COLO829 (cell line): ENCODE results near the gene IGDCC3.

ENCODE experiments used
- DNase-seq: peaks from one replicate; pipeline ENCODE4 v3.0.0; 2012; ENCODE audit warnings: low spot score

Gene IGDCC3

DNA sequence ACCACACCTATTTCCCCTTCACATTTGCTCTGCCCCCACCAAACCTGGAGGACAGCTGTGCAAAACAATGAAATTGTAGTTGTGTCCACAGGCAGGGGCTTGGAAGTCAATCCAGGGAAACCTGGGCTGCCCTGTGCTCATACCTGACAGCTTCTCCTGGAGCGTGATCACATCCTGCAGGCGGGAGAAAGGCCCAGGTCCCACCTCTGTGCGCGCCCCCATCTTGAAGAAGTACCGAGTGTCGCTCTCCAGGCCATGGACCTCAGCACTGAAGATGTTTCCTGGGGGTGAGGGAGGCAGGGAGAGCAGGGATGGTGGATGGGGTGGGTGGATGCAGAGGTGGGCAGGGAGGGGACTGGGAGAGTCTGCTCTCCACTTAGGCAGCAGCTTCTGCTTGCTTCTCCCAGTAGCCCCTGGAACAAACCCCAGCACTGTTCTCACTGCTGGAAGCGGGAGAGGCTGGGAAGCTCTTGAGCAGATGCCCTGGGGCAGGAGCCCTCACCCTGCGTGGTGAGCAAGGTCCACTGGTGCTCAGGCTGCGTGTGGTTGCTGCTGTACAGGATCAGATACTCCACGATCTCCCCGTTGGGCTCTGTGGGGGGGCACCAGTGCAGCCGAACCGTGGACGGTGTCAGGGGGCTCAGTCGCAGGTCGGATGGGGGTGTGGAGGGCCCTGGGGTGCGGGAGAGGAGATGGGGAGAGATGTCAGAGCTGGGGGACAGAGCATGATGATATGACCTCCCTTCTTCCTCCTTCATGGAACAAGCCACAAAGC is 10.7 kb upstream of the IGDCC3 start:
- no peak for DNase-seq

DNA sequence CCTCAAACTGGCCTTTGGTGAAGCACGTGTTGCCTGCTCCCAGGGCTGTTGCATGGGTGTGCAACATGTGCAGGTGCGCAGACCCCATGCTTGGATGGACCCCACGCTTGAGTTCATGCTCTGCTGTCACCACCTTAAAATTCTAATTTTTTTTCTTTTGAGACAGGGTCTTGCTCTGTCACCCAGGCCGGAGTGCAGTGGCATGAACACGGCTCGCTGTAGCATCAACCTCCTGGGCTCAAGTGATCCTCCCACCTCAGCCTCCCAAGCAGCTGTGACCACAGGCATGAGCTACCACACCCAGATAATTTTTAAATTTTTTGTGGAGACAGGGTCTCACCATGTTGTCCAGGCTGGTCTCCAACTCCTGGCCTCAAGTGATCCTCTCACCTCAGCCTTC is 9.1 kb upstream of the IGDCC3 start:
- no peak for DNase-seq

DNA sequence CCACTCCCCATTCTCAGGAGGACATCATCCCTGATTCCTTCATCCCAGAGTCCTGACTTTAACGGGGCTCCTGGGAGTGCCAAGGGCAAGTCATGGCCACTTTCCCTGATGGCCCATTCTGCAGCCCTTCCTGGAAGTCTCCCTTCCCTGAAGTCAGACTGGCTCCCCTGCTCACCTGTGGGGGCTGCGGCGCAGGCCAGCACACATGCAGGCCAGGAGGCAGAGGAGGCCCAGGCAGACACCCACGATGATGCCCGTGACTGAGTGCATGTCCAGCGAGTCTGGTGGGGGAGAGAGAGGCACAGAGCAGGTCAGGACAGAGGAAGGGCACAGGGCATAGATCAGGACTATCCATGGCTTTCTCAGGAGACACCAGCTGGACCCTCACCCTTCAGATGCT is 8.6 kb upstream of the IGDCC3 start:
- DNase-seq, result no peak

DNA sequence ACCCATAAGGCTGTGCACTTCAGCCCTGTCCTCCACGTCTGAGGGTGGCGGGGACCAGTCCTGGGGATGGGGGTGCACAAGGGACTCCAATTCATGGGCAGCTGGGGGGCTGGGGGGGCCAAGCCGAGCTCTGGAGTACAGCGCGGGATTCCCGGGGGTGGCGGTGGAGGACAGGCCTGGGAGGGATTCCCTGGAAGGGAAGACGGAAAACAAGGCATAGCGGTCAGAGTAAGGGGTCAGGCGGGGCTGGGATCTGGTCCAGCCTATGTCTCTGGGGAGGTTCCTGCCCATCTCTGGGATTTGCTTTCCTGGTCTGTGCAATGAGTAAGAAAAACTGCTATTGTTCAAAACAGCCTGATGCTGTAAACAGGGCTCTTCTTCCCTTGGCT is 8.1 kb upstream of the IGDCC3 start:
- peak; percentile 47 for DNase-seq

DNA sequence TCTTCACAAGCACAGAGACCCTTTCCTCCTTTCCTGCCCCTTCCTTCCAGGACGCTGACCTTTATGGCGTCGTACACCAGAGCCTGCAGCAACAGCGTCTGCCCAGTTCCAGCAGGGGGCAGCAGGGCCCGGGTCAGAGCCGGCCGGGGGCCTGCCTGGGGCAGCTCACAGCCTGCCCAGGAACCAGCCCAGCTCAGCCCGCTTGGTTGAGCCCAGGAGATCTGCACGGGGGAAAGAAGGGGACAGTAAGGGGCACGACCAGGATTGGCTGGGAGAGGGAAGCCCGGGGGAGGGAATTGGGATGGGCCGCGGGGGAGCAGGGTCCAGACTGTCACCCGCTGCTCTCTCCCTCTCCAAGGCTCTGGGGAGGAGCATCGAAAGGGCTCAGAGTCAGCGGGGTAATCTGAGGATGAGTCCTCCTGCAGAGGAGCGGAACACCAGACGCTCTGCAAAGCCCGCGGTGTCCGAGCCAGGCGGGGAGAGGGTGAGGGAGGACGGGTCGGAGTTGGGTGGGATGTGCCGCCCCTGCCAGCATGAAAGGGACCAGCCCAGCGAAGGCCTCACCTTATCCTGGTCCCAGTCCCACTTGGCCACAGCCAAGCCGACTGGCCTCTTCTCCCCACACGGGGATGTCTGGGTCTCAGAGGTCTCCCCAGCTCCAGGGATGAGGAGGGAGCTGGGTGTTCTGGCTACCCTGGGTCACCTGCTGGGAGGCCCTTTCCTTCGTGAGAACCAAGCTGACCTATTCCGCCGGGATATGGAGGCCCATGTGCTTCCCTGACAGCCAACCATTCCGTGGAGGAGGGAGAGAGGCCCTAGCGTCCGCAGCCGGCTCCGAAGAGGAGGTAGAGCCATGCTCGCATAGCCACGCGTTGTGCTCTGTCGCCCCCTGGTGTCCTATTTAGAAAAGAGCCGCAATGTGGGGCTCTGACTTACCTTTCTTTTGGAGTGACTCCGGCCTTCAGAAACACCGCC is 7.4 kb upstream of the IGDCC3 start:
- DNase-seq, result peak; percentile 66

DNA sequence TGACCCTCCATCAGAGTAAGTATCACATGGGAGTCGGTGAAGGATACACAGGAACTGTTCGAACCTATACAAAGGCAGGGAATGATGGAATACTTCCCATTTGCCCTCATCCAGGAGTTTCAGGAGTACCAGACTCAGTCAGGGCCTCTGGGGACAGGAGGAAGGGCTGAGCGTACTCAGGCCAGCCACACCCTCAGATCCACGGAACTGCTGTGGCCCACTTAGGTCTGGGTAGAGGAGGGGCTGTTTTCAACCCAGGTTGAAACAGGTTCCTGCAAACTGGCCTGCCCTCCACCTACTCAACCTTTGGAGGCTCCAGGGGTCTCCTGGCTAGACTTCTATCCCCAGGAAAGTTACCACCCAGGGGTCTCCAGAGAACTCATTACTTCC is 6.7 kb upstream of the IGDCC3 start:
- DNase-seq, result no peak

DNA sequence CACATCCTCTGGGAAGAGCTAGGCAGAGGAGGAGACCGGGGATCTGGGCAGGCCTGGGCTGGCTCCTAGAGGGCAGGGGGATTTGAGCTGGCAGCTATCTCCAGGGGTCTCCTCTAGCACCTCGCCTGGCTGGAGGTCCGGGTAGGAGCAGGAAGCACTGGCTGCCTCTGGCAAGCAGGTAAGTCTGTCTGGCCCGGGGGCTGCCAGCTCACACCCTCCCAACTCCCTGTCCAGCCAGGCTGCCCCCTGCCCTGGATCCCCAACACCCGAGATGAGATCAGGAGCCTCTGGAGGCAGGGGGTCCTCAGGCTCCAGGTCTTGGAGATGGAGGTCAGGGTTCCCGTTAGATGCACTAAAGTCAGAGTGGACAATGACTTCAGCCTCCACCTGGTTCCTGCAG is 6.2 kb upstream of the IGDCC3 start:
- DNase-seq, result no peak

DNA sequence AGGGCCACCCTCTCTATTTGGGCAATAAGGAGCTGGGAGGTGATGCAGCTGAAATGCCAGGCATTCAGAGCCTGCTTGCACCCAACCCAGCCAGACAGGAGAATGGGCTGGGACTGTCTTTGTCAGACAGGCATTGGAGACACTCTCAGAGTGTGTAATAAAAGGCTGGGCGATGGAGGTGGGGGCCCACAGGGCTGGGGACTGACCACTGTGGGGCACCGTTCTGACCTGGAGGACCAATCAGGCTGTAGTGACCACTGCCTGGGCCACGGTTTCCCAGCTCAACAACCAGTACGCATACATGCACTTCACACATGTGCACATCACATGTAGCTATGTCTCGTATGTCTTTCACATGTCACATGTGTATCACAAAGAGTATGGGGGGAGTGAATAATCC is 5.7 kb upstream of the IGDCC3 start:
- no peak for DNase-seq

DNA sequence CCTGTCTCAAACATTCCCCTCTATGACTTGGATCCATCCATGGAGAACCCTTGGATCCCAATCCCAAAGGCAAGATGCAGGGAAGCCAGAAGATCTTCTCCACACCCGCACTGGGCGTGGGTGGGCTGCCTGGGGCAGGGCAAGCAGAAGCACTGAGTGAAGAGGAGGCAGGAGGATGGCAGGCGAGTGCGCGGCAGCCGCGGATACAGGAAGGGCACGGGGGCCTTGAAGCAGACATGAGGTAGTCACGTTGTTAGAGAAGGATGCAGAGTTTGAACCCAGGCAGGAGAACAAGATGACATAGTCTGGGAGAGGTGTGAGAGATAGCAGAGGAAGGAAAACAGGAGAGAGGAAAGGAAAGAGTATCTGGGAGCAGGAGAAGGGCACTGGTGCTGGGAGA is 5.1 kb upstream of the IGDCC3 start:
- no peak for DNase-seq

DNA sequence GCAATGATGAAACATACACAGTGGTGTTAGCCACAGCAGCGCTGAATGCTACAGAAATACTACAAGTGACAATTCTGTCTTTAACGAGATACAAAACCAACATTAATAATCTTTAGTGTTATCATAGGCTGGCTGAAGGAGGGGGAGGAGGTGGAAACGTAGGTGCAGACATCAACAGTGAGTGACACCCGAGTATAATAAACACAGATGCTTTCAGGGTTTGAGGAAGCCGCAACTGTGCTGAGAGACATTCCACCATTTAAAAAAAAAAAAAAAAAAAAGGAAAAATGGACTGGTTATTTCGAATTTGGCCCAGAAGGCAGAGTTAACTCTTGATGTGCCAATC is 4.3 kb upstream of the IGDCC3 start:
- no peak for DNase-seq

DNA sequence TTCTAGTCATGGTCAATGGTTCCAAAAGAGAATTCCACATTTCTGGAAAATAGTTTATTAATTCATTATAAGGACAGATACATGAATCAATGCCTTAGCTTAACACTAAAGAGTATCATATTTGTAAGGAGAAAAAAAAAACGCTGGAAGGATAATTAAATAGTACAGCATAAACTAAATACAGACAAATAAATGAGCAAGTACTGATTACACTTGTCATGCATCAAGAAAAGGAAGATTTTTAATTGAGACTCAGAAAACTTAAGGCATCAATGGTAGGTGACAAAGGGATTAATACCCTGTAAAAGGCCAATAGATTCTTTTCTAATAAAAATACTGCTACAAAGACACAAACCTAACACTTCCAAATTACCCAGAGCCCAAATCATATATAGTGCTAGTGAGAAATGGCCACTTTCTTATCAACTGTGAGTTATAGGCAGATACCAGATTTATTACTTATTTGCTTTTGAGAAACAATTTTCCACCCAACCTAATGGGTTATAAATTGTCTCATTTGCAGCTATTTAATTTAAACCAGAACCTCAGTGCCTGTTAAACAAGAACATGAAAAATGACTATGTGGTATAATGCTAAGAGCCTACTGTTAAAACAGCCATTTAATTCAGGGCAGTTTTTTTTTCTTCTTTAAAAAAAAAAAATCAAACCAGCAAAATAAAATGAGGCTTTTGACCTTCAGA is 3.8 kb upstream of the IGDCC3 start:
- no peak for DNase-seq

DNA sequence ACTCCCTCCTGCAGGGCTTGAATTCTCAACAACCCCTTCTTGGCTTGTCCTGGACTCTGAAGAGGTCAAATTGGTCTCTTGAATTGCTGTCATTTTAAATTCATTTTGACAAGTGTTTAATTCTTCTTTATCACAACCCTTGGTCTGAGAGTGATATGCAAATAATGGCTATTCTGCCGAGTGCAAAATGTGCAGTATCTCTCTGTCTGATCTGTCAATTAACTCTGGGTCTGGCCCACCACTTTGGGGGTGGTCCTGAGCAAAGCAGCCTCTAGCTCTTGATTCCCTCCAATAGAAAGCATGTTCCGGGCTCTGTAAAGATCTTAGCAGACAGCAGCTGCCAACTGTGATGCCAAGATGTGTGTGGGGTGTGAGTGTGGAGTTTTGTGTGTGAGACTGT is 2.2 kb upstream of the IGDCC3 start:
- no peak for DNase-seq

DNA sequence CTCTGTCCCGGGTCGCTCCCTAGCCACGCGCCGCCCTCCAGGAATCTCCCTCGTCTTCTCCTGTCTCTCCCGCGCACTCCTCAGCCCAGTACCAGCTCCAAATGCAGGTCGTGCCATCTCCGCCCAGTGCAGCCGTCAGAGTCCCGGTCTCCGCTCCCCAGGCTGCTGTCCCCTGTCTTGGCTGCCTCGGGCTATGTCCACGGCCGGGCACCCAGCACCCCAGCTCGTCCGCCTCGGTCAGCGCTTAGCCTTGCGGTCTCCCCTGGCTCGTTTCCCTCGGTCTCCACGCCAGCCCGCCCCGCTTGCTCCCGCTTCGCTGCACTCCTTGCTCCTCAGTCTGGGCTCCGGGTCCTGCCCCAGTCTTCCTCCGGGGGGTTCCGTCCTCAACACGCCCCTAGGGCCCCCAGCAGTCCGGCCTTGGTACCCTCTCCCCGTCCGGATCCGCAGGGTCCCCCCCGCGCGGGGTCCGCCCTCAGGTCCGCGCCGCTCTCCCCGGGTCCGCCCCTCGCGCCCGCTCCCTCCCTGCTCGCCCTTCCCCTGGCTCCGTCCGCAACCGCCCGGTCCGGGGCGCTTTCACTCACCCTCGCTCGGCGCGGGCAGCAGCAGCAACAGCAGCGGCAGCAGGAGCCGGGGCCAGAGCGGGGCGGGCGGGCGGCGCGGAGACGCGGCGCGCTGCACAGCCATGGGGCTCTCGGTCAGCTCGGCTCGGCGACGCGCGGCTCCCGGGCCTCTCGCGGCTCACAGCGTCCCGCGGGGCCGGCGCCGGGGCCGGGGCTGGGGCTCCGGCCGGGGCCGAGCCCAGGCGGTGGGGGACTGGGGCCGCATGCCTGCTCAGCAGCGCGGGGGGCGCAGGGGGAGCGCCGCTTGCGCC is 462 bp downstream of the IGDCC3 start:
- DNase-seq, result no peak

DNA sequence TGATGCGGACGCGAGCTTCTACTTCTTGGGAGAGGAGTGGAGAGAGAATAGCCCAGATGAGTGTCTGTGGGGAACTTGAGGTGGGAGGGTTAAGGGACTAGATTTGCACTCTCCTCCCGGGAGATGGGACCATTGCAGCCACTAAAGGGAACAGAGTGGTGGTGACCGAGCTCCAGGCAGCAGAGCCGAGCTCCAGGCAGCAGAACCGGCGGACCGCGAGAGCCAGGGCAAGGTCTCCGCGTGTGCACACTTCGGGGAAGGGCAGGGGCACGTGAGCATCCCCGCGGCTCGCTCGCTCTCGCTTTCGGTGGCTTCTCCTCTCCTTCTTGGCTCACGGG is 1.1 kb downstream of the IGDCC3 start:
- DNase-seq, result no peak

DNA sequence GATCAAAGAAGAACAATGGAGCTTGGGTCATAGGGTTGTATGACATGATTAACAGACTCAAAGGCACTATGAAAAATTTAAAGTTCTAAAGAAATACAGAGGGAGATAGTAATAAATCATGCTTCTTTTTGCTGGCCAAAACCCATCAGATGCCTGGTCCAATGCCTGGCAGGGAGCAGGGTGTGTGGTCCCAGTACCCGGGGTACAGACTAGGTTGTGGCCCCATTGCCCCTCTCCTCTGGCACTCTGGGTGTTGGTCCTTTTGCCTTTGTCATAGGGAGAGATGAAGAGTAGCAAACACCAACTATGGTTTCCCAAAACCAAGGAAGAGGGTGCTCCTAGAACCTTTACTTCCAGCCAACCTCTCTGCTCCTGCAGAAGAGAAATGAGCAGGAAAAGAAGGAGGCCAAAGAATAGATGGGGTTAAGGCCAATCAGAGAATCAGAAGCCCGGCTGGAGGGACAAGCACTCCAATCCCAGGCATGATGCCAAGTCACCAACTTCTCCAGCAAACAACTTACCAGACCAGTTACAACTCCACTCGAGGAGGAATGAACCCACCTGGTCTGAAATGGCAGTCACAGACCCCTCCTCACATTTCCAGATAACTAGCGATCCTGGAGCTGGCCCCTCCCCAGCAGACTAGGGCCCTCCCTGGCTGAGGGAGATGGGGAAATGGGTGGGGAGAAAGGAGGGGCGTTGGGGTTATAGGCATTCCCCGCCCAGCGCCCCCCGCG is 1.8 kb downstream of the IGDCC3 start:
- no peak for DNase-seq

DNA sequence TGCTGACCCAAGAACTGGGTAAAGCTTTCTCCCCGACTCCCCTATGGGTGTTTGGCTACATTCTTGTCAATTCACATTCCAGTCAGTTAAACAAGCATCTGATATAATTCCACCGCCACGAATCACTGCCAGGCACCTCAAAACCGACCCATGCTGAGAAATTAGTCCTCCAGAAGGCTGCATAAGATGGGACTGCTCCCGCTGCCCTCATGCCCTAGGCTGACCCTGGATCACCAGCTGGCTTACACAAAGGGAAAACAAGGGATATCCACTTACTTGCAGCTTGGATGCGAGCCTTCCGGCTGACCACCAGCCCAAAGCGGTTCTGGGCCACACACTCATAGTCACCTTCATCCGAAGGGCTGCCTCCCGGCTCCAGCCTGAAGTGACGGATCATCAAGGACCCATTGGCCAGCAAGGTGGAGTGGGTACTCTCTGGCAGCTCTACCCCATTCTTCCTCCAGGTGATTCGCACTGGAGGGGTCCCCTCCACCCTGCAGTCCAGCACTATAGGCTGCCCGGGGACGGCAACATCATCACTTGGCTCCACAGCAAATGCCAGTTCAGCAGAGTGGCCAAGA is 2.9 kb downstream of the IGDCC3 start:
- DNase-seq, result no peak

DNA sequence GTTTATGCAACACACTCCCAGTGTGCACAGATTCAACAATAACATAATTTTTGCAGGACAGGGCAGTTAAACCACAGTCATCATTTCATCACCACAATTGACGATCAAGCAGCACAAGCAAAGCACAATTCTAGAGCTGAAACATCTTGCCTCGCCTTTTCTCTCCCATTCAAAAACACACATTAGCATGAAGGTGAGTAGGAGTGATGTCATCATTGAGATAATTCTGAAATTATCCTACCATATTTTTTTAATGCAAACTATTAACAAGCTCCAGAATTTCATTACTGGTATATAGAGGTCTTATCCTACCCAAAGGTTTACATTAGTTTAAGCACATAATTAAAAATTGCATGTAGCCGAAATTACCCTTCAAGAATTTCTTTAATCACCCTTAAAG is 3.5 kb downstream of the IGDCC3 start:
- DNase-seq, result no peak

DNA sequence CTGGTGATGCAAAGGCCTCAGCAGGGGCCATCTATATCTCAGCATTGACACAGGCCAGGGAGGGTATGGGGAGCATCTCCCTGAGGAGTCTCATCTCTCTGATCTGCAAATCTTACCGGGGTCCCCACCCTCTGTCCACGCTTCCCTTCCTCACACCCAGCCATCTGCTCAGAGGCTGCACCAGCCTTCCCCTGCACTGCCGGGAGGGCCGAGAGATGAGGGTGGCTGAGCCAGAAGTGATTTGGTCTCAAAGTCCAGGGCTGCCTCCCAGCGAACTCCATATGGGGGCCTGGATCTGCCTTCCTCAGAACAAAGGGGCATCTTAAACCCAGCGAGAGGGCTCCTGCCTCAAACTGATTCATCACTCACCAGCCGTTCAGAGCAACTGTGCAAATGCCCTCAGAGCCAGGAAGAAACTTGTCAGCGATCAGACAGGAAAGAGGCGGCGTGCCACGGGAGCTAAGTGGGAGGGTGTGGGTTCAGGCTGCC is 4.6 kb downstream of the IGDCC3 start:
- no peak for DNase-seq

DNA sequence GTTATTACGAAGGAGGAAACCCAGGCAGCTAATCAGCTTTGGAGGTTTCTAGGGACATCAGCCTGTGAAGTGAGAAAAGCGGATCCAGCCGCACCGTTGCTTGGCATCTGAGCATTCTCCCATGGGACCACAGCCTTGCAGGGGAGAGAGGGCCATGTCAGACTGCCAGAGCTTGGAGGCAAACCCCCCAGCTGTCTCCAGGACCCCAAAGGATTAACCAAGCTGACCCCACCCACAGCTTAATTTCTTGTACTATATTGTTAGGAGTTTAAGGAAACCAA is 5.1 kb downstream of the IGDCC3 start:
- no peak for DNase-seq

DNA sequence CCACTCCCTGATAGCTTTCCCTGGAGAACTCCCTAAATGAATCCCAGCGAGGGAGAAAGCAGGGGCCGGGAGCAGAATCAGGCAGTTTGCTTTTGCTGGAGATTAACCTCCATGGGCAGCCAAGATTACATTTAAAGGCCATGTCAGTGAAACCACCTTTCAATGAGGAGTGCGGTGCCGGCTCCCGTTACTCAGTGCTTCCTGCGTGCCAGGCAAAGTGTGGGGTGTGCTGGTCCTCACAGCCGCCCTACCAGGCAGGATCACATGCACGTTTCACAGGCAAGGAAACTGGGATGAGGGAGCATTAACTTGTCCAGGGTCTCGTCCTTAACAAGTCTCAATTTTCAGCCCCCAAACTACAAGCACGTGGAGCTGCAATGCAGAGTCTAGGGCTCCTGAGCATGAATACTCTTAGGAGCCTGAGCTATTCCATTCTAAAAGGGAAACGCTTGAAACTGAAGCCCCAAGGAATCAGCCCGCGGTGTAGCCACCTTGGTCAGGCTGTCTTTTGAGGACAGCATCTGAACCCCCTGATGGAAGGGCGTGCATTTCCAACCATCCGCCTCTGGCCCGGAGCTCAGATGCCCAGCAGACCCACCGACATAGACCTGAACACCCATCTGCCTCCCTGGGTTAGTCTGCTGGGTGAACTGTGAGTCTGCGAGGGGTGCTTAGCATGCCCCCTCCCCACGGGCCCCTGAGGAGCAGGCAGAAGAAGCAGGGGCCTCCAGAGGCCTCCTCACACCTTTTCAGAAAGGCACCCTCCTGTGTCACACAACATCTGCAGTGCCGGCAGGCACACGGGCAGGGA is 5.6 kb downstream of the IGDCC3 start:
- no peak for DNase-seq
